GM18517 (cell line): ENCODE data around the gene IFITM10.

ENCODE experiments used
- ATAC-seq: cut with Tn5 transposase; IDR thresholded peaks from one replicate; pipeline ENCODE4 v1.9.1; 2021; ENCODE audit warnings: mild to moderate bottlenecking, moderate library complexity; ENCODE audit not compliant: unreplicated experiment

IFITM10 gene

DNA sequence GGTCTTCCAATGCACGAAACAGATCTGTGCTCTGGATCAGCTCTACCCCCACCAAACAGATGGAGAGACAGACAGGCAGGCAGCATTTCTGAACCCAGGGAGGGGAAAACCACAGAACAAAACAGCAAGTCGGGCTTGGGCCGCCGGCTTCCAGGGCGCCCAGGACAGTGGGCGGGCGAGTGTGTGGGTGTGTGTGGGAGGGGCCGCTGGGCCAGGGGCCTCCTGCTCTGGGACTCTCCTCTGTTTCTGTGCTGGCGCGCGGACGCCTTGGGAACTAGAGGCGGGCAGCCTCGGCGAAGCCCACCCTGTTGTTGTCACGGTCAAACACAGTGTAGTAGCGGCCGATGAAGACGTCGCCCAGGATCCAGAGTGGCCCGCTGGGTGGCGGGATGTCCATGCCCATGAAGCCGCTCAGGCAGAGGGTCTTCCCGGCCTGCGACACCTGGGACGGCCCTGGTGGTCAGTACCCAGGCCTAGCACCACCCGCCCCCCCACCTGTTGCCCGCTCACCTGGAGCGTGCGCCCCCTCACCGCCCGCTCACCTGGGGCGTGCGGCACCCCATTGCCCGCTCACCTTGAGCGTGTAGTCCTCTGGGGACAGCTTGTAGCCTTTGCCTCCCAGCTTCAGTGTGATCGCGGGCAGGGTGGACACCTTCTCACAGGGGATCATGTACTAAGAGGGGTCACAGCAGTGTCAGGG, 3.0 kb upstream of the IFITM10 start:
- ATAC-seq = no peak

DNA sequence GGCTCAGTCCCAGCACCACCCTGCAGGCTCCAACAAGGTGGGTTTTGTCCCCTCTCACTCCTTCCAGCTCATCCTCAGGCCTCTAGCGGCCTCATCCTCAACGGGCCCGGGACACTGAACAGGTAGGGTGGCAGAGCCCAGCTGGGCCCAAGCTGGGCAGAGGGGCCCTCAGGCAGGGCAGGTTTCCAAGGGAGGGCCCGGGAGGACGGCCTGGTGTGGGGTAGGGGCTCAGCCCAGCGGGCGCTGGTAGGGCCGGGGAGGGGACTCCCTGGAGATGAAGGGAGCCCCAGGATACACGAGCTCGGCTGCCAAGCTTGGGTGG, 2.5 kb upstream of the IFITM10 start:
- no peak for ATAC-seq

DNA sequence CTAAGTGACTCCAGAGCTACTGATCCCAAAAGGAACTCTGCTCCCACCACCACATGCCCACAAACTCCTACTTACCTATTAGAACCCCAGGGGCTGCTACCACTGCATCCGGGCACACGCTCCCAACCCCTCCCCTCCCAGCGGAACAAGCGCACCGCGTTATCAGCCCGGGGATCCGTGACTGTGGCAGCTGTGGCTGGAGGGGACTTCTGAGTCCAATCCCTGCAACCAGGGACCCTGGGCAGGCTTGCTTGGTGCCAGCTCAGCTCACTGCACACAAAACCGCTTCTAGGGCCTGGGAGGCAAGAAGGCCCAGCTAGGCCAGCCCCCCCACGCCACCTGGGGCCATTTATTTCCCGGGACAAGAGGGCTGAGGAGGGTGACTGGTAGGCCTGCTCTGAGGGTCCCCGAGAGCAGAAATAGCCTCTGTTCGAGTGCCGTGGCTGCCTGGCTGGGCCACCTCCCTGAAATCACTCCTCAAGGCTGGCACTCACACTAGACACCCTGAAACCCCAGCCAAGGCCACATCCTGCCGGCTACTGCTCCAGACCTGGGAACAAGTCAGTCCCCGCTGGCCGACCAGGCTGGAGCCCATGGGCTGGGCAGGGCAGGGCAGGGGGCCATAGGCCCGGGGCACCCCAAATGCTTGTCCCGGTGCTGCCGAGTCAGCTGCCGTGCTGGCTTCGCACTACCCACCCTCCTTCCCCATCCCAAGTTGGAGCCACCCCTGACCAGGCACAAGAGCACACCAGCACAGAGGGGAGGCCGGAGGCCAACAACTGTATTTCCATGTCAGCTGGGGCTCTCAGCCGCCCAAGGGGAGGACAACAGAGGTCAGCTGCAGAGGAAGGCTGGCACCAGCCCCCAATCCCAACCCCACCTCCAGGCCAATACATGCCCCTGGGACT, 1.9 kb upstream of the IFITM10 start:
- ATAC-seq = no peak

DNA sequence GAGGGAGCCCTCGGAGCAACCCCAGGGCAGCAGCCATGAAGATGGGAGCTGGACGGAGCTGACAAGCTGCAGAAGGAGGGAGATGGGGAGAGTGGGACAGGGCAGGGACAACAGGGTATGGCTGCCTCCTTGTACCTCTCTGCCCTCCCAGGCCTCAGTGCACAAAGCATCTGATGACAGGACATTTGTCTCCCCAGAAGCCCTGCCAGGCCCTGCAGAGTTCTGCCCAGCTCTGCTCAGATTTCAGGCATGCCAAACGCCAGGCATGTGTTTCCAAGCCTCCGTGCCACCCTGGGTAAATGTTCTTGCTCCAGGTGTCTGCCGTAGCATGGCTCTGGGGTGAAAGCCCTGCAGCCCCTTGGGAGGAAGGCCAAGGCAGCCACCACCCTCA, 1.1 kb upstream of the IFITM10 start:
- ATAC-seq = no peak

DNA sequence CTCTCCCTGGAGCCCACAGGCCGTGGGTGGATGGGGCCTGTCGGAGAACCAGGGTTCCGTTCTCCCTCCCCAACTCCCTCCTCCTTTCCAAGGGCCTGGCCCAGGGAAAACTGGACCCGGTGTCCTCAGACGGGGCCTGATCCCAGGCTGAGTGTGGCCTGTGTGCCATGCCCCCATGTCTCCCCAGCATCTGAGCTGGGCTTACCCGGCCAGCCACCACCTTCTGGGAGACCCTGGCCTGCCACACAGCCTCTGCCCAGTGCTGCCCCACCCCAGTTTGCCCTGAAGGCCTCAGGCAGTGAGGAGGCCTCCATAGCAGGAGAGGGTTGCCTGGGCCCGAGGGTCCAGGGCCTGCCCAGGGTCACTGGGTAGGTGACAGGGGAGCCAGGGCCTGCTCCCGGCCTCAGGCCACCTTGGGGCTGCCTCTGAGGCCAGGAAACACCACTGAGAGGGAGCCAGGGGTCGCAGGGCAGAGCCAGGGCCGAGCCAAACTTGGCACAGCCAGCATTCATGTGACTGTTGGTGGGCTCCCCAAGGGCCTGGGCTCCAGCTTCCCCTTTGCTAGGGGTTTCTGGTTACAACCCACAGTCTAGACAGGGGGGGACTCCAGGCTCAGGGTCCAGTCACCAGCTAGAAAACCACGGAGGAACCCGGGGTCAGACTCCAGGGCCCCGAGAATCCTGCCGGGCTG, 590 bp upstream of the IFITM10 start:
- no peak for ATAC-seq

DNA sequence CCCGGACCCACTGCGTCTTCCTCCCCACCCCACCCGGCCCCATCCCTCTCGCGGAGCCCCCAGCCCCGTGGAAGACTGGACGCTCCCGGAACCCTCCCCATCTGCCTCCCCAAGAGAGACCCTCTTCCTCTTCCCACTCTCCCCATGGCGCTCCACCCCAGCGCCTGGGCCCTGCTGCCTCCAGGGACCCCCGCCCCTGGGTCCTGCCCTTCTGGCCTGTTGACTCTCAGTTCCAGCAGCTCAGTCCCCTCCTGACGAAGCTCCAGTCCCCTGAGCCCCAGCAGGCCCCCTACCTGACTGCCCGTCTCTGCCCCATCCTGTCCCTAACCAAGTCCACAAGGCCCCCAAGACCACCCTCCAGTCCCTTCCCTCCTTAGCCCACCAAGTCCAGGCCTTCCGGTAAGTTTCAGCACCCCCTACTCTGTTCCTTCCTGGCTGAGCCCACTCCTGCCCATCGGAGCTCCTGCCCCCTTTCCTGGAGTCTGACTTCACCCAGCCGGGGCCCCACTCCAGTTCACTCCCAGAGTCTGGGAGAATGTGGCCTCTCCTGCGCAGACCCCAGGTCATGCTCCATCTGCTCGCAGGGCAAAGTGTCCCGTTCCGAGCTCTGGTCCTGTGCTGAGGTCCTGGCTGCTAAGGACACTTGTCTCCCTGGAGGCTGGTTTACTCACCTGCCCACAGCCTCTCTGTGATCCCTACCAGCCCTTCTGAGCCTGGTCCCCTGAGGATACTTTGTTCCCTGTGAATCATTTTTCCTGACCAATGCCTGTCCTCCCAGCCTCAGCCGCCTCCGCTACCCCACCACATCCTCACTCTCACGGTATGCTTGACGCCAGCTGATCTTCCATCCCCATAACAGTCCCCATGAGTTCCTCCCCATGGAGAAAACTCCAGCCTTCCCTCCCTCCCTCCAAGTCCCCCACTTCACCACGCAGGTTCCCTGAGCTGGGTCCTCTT, 722 bp downstream of the IFITM10 start:
- no peak for ATAC-seq

DNA sequence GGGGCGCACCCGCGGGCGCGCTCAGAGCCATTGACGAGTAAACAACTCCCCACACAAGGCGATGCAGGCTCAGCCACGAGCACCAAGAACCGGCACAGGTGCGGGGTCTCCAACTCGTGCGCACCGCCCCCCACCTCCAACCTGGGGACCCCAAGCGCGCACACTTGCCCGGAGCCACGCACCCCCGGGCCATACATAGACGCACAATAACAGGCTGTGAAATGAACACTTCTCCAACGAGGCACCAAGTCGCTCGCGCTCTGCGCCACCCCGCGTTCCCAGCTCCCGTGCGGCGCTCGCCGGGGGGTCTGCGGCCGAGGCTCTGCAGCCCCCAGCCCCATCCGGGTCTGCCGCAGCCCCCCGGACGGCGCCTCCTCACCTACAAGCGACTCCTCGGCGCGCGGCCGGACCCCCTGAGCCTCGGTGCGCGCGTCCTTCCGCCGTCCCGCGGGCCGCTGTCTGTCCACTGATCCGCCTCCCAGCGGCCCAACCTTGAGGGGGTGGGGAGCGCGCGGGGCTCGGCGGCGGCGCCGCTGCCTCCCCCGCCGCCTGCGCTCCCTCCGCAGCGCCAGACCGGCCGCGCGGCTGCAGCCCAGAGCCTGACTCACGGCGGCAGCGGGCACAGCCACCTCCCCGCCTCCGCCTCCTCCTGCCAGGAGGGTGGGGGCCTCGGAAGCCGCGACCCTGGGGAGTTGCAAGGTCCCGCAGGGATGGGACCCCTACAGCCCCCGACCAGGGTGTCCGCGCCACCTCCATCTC, 1.6 kb downstream of the IFITM10 start:
- ATAC-seq = no peak

DNA sequence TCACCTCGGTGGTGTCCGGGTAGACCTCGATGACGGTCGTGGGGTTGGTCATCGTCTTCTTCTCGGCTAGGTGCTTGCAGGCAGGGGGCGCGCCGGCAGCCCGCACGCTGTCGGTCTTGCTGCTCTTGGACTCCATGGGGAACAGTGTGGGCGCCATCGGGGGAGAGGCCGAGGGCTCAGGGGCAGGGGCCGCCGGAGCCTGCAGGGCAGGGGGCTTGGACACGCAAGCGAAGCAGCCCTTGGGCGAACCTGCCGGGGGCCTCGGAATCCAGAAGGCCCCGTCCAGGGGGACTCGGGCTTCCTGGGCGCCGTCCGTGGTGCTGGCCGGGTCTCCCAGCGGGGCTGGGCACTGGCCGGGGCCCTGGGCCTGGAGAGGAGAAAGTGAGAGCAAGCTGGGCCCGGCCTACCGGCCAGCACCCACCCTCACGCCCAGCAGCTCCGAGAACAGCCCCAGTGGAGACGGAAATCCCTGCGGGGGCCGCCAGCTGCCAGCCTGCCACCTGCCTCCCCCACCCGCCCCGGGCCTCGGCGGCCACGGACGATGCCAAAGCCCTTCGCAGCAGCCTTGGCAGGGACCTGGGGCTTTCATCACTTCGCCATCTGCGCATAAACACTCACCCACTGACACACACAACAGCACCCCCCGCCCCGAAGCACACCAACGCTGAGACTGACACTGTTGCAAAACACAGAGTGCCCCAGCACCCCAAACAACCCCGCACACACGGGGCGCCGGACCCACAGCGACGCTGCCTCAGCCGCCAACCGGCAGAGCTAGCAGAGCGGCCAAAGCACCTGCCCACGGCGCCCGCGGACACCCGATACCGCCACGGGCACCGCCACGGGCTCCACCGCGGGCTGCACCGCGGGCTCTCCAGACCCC, 2.4 kb downstream of the IFITM10 start:
- ATAC-seq = no peak

DNA sequence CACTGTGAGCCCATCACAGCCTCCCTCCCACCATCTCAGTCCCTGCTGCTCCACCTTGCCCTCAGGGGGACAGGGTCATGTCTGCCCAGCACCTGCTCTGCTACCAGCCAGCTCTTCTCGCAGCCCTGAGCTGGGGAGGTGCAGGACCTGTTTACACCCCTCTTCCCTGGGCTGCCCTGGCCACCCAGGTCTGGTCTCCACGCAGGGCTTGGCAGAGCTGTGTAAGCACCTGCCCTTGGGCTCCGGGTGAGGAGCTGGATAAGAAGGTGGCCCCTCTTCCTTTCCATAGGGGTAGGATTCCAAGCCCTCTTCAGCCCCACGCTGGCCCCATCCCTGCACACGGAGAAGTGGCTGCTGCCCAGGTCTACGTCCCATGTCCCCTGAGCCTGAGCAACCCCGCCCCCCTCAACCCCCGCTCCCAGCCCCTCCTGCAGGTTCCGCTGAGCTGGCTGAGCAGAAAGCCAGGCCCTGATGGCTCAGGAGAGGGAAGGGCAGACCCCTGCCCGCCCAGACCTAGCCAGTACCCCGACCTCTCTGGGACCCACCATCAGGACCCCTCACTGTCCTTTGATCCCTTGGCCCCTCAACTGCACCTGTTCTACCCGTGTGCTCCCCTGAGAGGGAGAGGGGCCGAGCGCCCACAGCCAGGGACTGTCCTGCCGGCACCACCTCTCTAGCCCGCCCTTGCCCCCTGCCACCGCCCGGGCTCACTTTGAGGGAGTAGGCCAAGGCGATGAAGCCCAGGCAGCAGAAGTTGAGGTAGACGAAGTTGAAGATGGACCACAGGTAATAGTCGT, 3.2 kb downstream of the IFITM10 start:
- no peak for ATAC-seq

DNA sequence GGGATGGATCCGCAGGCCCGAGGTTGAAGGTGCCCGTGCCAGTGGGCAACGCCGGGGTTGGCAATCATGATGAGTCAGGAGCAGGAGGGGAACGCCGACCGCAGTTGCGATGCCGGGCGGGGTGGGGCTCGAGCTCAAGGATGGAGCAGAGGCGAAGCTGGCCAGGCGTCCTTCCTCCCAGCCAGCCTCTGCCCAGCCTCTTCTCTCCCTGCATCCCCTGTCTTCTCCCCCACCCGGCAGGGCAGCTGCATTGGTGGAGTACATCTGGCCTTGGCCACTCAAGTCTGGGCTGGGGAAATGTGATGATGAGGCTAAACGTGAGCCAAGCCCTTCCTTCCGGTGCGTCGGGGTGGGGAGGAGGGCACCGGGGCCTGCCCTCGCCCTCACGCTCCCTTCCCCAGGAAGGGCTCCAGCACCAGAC, 3.9 kb downstream of the IFITM10 start:
- no peak for ATAC-seq

DNA sequence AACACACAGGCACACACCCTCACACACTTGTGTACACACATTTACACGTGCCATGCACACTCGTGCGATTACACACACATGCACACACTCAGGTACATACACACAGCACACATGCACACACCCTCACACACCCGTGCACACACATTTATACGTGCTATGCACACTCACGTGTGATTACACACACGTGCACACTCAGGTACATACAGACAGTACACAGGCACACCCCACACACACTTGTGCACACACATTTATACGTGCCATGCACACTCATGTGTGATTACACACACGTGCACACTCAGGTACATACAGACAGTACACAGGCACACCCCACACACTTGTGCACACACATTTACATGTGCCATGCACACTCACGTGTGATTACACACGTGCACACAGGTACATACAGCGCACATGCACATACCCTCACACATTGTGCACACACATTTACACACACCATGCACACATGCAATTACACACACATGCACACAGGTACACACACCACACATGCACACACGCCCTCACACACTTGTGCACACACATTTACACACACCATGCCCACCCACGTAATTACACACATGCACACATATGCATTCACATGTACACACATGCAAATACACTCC, 4.6 kb downstream of the IFITM10 start:
- ATAC-seq = no peak

DNA sequence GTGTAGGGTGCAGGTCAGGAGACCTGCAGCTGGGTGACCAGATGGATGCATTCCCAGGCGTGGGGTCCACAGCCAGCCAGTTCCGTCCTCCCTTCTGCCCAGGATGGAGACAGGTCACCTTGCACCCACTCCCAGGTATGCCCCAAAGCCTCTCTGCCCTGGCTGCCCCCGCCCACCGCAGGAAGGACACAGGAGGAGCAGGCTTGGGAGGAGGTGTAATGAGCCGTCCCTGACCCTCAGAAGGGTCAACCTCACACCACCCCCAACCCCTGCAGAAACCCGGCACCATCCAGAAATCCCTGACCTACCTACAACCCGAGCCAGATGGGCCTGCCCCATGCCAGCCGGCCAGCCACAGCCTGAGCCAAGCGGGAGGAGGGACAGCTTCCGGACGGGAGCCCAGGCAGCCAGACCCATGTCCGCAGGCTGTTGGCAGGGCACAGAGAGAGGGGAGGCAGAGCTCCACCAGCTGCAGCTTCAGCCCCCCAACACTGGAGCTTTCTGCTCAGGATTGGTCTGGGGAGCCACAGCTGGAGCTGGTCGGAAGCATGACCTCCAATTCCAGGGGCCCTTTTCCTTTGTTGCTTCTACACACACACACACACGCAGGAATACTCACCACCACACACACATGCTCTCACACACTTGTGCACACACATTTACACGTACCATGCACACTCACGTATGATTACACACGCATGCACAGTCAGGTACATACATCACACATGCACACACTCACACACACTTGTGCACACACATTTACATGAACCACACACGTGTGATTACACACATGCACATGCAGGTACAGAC, 5.3 kb downstream of the IFITM10 start:
- ATAC-seq = no peak

DNA sequence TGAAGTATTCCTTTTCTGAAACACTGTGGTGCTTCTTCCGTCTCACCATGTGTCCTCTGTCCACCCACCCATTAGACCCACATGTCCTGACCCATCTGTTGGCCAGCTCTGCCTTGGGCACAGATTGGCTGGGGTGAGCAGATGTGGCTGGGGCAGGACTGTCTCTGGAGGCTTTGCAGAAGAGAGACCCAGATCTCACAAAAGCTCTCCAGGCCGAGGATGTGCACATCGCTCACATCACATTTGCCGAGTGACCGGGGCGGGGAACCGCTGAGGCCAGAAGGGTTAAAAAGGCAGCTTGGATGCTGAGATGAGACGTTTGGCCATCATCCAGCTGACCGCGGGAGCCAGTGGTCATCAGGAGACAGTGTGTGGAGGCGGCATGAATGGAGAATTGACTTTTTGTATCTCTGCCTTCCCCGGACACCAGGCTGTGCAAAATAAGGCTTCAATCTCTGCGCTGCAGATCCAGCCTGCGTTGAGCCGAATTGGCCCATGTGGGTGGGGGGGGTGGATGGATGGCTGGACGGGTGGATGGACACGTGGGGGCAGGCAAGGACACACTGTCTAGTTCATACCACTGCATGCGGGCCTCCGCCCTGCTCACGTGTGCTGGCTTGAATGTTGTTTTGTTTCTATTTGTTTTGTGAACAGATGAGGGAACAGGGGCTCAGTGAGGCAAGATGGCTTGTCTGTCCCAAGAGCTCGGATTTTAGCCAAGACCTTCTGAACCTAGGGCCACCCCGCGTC, 6.1 kb downstream of the IFITM10 start:
- no peak for ATAC-seq

DNA sequence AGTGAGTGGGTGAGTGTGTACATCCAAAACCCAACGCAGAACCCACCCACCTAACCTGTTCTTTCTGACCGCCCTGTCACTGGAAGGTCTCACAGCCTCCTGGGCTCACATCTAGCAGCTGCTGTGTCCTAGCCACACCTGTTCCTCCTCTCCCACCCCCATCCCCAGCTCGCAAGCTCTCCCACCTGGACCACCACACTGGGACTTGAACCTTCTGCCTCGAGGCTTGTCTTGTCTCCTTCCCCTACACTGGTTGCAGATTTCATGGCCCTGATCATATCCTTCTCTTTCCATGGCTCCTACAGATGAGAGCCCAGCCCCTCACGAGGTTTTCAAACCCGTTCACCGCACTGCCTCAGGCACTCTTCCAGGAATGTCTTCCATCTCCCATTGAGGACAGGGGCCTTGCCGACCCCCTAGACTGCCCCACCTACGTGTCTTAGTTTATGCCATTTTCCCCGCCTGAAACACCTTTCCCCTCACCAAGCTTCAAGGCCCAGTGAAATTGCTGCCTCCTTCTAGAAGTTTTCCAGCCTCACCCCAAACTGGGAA, 6.7 kb downstream of the IFITM10 start:
- ATAC-seq = no peak

DNA sequence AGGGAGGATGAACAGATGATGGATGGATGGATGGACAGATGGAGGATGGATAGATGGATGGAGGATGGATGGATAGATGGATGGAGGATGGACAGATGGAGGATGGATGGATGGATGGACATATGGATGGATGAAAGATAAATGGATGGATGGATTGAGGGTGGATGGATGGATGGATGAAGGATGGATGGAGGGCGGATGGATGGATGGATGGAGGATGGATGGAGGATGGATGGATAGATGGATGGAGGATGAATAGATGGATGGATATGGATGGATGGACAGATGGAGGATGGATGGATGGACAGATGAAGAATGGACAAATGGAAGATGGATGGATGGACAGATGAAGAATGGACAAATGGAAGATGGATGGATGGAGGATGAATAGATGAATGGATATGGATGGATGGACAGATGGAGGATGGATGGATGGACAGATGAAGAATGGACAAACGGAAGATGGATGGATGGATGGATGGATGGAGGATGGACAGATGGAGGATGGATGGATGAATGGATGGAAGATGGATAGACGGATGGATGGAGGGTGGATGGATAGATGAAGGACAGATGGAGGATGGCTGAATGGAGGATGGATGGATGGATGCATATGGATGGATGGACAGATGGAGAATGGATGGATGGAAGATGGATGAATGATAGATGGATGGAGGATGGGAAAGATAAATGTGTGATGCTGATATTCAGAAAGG, 7.4 kb downstream of the IFITM10 start:
- no peak for ATAC-seq
